Gastrocnemius medialis (tissue), 4 donors: ENCODE measurements around the gene HAPSTR1. TPM values are rescaled to one million over a fixed set of nuclear protein-coding genes. Genes with fewer than 3 reads are reported as not detected.
A peak's percentile ranks its signal among the peaks of the same experiment; 100 is the strongest.

ENCODE experiments used
- ATAC-seq, 2 donors: fragments of 150-250 bp; one replicate each; pipeline ENCODE4 v1.9.1; 2016
- DNase-seq, 2 donors: peaks; one replicate each; pipeline ENCODE4 v3.0.0-alpha.2; 2019
- H3K27ac ChIP-seq, 4 donors: fragments of 200-600 bp; sonication (generic); 1 replicate in 1 of 4; 2 replicates in 3 of 4; pipeline ENCODE4 v1.5.1; 2016 to 2018; ENCODE audit warnings: mild to moderate bottlenecking in 2 of 4, moderate library complexity in 1 of 4
- H3K27me3 ChIP-seq, 3 donors: fragments of 200-600 bp; sonication (generic) in 2 of 3; 1 replicate in 1 of 3; 2 replicates in 2 of 3; pipeline versions ENCODE4 v1.5.1 to v1.6.0; 2016 to 2019; ENCODE audit warnings: mild to moderate bottlenecking in 1 of 3, moderate library complexity in 1 of 3
- H3K36me3 ChIP-seq, 2 donors: fragments of 200-600 bp; sonication (generic) in 1 of 2; one replicate each; pipeline ENCODE4 v1.5.1; 2017 to 2018
- H3K4me1 ChIP-seq, 2 donors: fragments of 200-600 bp; sonication (generic) in 1 of 2; one replicate each; pipeline ENCODE4 v1.5.1; 2016 to 2017; ENCODE audit warnings: mild to moderate bottlenecking in 2 of 2
- H3K4me3 ChIP-seq, 4 donors: fragments of 200-600 bp; sonication (generic) in 3 of 4; 1 replicate in 1 of 4; 2 replicates in 3 of 4; pipeline ENCODE4 v1.5.1; 2016 to 2019; ENCODE audit warnings: mild to moderate bottlenecking in 2 of 4
- H3K9me3 ChIP-seq, 3 donors: fragments of 200-600 bp; sonication (generic) in 2 of 3; 1 replicate in 1 of 3; 2 replicates in 2 of 3; pipeline ENCODE4 v1.5.1; 2016 to 2019
- POLR2A ChIP-seq, 2 donors: fragments of 450-650 bp; IDR thresholded peaks; one replicate each; pipeline ENCODE4 v1.6.1; 2017; ENCODE audit warnings: antibody characterized with exemption in 2 of 2, mild to moderate bottlenecking in 2 of 2, moderate library complexity in 2 of 2
- in situ Hi-C, 4 donors: fragments of 200-750 bp; cut with MboI; loops; one replicate each; pipeline versions ENCODE4 v1.15.0 to v1.8.0; 2017; ENCODE audit warnings: low sequenced_read_pairs in 4 of 4
- intact Hi-C: fragments of 100-400 bp; cut with DNase I; formaldehyde crosslinking; loops from one replicate; pipeline ENCODE4 v1.15.1; 2023; ENCODE audit warnings: low total_unique reads
- total RNA-seq, 4 donors: library from RNA; depleted of rRNA; stranded (reverse); fragments of >200 nt; gene quantifications; one replicate each; pipeline versions ENCODE4 v1.1.0 to v1.2.3, GENCODE V29; 2016
- TF ChIP-seq, protein P1 (sequence below), 5 experiments: fragments of 450-650 bp in 3 of 5; fragments of 200-600 bp in 2 of 5; sonication (generic) in 2 of 5; IDR thresholded peaks in 4 of 5; conservative IDR thresholded peaks in 1 of 5; 1 replicate in 4 of 5; 2 replicates in 1 of 5; pipeline ENCODE4 v1.5.1; 2016 to 2019; ENCODE audit warnings: antibody characterized with exemption in 5 of 5, mild to moderate bottlenecking in 3 of 5, moderate library complexity in 3 of 5

The HAPSTR1 gene
- total RNA-seq, 4 donors from 2014 or later: 55.0 to 65.0 (median 60.9) TPM

DNA sequence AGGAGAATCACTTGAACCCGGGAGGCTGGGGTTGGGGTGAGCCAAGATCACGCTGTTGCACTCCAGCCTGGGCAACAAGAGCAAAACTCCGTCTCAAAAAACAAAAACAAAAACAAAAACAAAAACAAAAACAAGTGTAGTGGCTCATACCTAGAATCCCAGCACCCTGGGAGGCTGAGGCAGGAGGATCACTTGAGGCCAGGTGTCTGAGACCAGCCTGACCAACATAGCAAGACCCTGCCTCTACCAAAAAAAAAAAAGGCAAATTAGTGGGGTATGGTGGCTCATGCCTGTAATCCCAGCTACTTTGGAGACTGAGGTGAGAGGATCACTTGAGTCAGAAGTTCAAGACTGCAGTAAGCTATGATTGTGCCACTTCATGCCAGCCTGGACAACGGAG lies 26.4 kb upstream of the HAPSTR1 start:
- intact Hi-C loops (no loop called here), in situ Hi-C loops (no loop called here)
- H3K4me1 ChIP-seq: peaks cover 10 to 23% of the 10 kb centered on the region in 2 donors
- TF ChIP-seq, protein P1, sequence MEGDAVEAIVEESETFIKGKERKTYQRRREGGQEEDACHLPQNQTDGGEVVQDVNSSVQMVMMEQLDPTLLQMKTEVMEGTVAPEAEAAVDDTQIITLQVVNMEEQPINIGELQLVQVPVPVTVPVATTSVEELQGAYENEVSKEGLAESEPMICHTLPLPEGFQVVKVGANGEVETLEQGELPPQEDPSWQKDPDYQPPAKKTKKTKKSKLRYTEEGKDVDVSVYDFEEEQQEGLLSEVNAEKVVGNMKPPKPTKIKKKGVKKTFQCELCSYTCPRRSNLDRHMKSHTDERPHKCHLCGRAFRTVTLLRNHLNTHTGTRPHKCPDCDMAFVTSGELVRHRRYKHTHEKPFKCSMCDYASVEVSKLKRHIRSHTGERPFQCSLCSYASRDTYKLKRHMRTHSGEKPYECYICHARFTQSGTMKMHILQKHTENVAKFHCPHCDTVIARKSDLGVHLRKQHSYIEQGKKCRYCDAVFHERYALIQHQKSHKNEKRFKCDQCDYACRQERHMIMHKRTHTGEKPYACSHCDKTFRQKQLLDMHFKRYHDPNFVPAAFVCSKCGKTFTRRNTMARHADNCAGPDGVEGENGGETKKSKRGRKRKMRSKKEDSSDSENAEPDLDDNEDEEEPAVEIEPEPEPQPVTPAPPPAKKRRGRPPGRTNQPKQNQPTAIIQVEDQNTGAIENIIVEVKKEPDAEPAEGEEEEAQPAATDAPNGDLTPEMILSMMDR (IDR thresholded peaks at IDR 0.05 in 4 of 5, conservative IDR thresholded peaks at IDR 0.05 in 1 of 5): no peak
- no peak for TF ChIP-seq POLR2A (IDR thresholded peaks at IDR 0.05)
- no peaks in the 10 kb centered on the region for H3K27me3 ChIP-seq
- no peak for DNase-seq
- no peak for ATAC-seq
- H3K27ac ChIP-seq: no peak overlapping the region
- H3K36me3 ChIP-seq: no peaks in the 10 kb centered on the region
- H3K9me3 ChIP-seq: no peaks in the 10 kb centered on the region
- no peak overlapping the region for H3K4me3 ChIP-seq

DNA sequence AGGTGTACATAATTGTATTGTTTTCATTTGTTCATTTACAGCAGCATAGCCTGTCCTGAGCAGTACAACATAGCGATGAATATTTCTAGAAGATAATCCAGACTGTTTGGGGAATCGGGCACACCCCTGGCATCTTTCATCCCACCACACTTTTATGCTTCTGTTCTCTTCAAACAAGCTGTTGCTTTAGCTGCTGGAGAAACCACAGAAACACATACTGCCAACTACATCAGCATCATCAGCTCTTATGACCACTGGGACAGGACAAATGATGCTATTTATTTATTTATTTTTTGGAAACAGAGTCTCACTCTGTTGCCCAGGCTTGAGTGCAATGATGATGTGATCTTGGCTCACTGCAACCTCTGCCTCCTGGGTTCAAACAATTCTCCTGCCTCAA lies 22.6 kb upstream of the HAPSTR1 start:
- no peaks in the 10 kb centered on the region for H3K36me3 ChIP-seq
- no peak overlapping the region for H3K27ac ChIP-seq
- no peaks in the 10 kb centered on the region for H3K4me1 ChIP-seq
- ATAC-seq (no peak), DNase-seq (no peak)
- TF ChIP-seq POLR2A (IDR thresholded peaks at IDR 0.05): no peak
- TF ChIP-seq, protein P1 (IDR thresholded peaks at IDR 0.05 in 4 of 5, conservative IDR thresholded peaks at IDR 0.05 in 1 of 5): no peak
- in situ Hi-C loops (no loop called here), intact Hi-C loops (no loop called here)
- no peak overlapping the region for H3K4me3 ChIP-seq
- H3K27me3 ChIP-seq: no peaks in the 10 kb centered on the region
- H3K9me3 ChIP-seq: no peaks in the 10 kb centered on the region

DNA sequence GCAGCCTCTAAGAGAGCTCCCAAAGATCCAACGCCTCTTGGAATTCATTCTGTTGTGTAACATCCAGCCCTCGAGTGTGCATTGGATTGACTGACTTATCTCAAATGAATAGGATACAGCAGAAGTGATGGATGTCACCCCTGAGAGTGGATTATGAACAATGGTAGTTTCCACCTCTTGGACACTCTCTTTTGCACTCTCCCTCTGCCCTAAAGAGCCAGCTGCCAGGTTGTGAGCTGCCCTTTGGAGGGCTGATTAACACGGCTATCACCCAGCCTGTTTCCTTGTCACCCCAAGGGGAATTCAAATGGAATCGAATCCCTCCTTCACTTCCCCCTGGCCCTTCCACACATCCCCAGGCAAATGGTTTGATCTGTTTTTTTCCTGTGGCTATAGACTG lies 21.2 kb upstream of the HAPSTR1 start:
- Histone ChIP-seq H3K36me3 (no peaks in the 10 kb centered on the region), H3K27ac (no peak overlapping the region), H3K4me3 (no peak overlapping the region), H3K9me3 (no peaks in the 10 kb centered on the region), H3K4me1 (no peaks in the 10 kb centered on the region), H3K27me3 (no peaks in the 10 kb centered on the region)
- in situ Hi-C loops: no loop called here
- DNase-seq (no peak), ATAC-seq (no peak)
- intact Hi-C loops: no loop called here
- TF ChIP-seq, protein P1 (IDR thresholded peaks at IDR 0.05 in 4 of 5, conservative IDR thresholded peaks at IDR 0.05 in 1 of 5): no peak
- no peak for TF ChIP-seq POLR2A (IDR thresholded peaks at IDR 0.05)

DNA sequence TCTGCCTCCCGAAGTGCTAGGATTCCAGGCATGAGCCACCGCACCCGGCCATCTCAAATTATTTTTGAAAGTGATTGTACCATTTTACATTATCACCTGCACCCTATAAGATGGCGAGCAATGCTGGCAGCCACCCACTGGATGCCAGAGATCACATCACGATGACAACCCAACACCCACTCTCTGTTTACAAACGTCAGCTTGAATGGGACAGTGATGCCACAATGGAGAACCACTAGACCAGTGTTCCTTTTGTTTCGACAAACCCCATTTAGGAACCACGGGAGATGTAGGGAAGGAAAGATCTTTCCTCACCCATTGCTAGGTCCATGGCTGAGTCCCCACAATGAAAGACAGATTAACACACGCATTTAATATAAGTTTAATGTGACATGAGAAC lies 20.1 kb upstream of the HAPSTR1 start:
- Histone ChIP-seq H3K4me3 (no peak overlapping the region), H3K4me1 (no peaks in the 10 kb centered on the region), H3K36me3 (no peaks in the 10 kb centered on the region), H3K9me3 (no peaks in the 10 kb centered on the region), H3K27ac (no peak overlapping the region), H3K27me3 (no peaks in the 10 kb centered on the region)
- ATAC-seq (no peak), DNase-seq (no peak)
- TF ChIP-seq POLR2A (IDR thresholded peaks at IDR 0.05): no peak
- TF ChIP-seq, protein P1 (IDR thresholded peaks at IDR 0.05 in 4 of 5, conservative IDR thresholded peaks at IDR 0.05 in 1 of 5): no peak
- intact Hi-C loops (no loop called here), in situ Hi-C loops (no loop called here)

DNA sequence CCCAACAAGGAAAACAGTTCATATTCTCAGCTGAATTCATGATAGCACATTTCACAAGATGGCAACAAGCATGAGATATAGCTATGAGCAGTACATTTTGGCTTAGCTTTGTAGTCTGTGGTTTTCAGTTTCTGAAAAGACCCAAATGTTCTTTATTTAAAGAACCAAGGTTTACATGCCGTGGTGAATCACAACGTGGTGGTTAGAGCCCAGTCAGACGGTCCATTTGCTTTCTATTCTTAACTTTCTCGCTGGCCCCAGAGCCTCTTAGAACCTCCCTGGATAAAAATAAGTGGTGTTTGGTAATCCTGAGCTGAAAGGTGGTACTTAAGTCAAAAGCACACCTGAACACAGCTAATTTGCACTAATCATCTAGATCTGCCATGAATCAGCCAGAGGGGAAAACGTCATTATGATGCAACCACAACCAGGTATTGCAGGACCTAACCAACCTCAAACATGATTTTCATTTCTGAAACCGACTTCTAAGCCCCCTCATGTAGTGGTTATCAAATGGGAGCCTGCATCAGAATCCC lies 18.6 kb upstream of the HAPSTR1 start:
- H3K4me3 ChIP-seq: no peak overlapping the region
- DNase-seq (no peak), ATAC-seq (peak in 1 of 2 donors; percentile 63)
- no peaks in the 10 kb centered on the region for H3K36me3 ChIP-seq
- H3K27me3 ChIP-seq: no peaks in the 10 kb centered on the region
- TF ChIP-seq, protein P1 (IDR thresholded peaks at IDR 0.05 in 4 of 5, conservative IDR thresholded peaks at IDR 0.05 in 1 of 5): no peak
- no peak for TF ChIP-seq POLR2A (IDR thresholded peaks at IDR 0.05)
- no peaks in the 10 kb centered on the region for H3K4me1 ChIP-seq
- no peak overlapping the region for H3K27ac ChIP-seq
- in situ Hi-C loops (no loop called here), intact Hi-C loops (no loop called here)
- H3K9me3 ChIP-seq: no peaks in the 10 kb centered on the region
